Hepatocyte (in vitro differentiated cells): ENCODE measurements around the gene RBBP6. TPM values are rescaled to one million over a fixed set of nuclear protein-coding genes. Genes with fewer than 3 reads are reported as not detected.
"Not testable (repeated sequence)": the region's sequence is repeated elsewhere in the genome, so short reads cannot be mapped to it uniquely, and the experiment has no call there.

Experiments used
- DNase-seq: peaks from one replicate; pipeline ENCODE4 v3.0.0-alpha.2; 2016; ENCODE audit warnings: low spot score
- H2AFZ ChIP-seq: fragments of 200-600 bp; sonication (generic); 2 replicates; pipeline ENCODE4 v1.6.0; 2016; ENCODE audit warnings: antibody characterized with exemption, mild to moderate bottlenecking
- H3K27ac ChIP-seq: fragments of 200-600 bp; sonication (generic); 2 replicates; pipeline ENCODE4 v1.5.1; 2016; ENCODE audit warnings: mild to moderate bottlenecking
- H3K27me3 ChIP-seq: fragments of 200-600 bp; sonication (generic); 2 replicates; pipeline ENCODE4 v1.6.1; 2016
- H3K36me3 ChIP-seq: fragments of 200-600 bp; sonication (generic); replicated peaks from 2 replicates; pipeline ENCODE4 v1.5.1; 2016; ENCODE audit warnings: low read depth; ENCODE audit not compliant: insufficient read depth
- H3K4me1 ChIP-seq: fragments of 200-600 bp; sonication (generic); 2 replicates; pipeline ENCODE4 v1.5.1; 2016; ENCODE audit warnings: mild to moderate bottlenecking, moderate library complexity; ENCODE audit not compliant: insufficient read depth
- H3K4me2 ChIP-seq: fragments of 200-600 bp; sonication (generic); 2 replicates; pipeline ENCODE4 v1.6.0; 2016
- H3K4me3 ChIP-seq: fragments of 200-600 bp; sonication (generic); 2 replicates; pipeline ENCODE4 v1.5.1; 2016; ENCODE audit warnings: mild to moderate bottlenecking
- H3K79me2 ChIP-seq: fragments of 200-600 bp; sonication (generic); 2 replicates; pipeline ENCODE4 v1.6.0; 2017; ENCODE audit warnings: mild to moderate bottlenecking
- H3K9me2 ChIP-seq: fragments of 200-600 bp; sonication (generic); replicated peaks from 2 replicates; pipeline ENCODE4 v1.6.0; 2017; ENCODE audit warnings: mild to moderate bottlenecking; ENCODE audit not compliant: insufficient read depth
- H3K9me3 ChIP-seq: fragments of 200-600 bp; sonication (generic); 2 replicates; pipeline ENCODE4 v1.5.1; 2016; ENCODE audit warnings: low read depth, mild to moderate bottlenecking
- H4K20me1 ChIP-seq: fragments of 200-600 bp; sonication (generic); 2 replicates; pipeline ENCODE4 v1.6.0; 2016; ENCODE audit warnings: mild to moderate bottlenecking; ENCODE audit not compliant: insufficient read depth, poor library complexity, severe bottlenecking
- EZH2 ChIP-seq: fragments of 200-600 bp; sonication (generic); IDR thresholded peaks from 2 replicates; pipeline ENCODE4 v1.6.1; 2016; ENCODE audit warnings: antibody characterized with exemption, mild to moderate bottlenecking, borderline replicate concordance
- EZH2phosphoT487 ChIP-seq: fragments of 200-600 bp; sonication (generic); IDR thresholded peaks from one replicate; pipeline ENCODE4 v1.6.1; 2018; ENCODE audit warnings: antibody characterized with exemption, mild to moderate bottlenecking, low read depth, moderate library complexity; ENCODE audit not compliant: unreplicated experiment, severe bottlenecking
- WGBS: methylation state at CpG from one replicate; pipeline ENCODE4 v1.1.6; 2016; ENCODE audit warnings: low lambda C conversion rate; ENCODE audit errors: missing lambda C conversion rate; 5-methylcytosine and 5-hydroxymethylcytosine counted together
- polyA plus RNA-seq: library from polyadenylated mRNA; unstranded; fragments of >200 nt; fragmentation: Nextera tagmentation; extraction: Ambion mirVana; gene quantifications from 2 replicates; pipeline ENCODE4 v1.2.1, GENCODE V29; 2016
- total RNA-seq: library from RNA; depleted of rRNA; stranded (reverse); fragments of >200 nt; gene quantifications from 2 replicates; pipeline ENCODE4 v1.2.3, GENCODE V29; 2014
- TF ChIP-seq, protein P1 (sequence below): fragments of 200-600 bp; sonication (generic); IDR thresholded peaks from 2 replicates; pipeline ENCODE4 v1.5.1; 2016; ENCODE audit warnings: antibody characterized with exemption, mild to moderate bottlenecking; ENCODE audit not compliant: poor library complexity

The RBBP6 gene
- total and polyA plus RNA-seq, 2 experiments from 2014 or later: 43.7 to 45.6 TPM

DNA sequence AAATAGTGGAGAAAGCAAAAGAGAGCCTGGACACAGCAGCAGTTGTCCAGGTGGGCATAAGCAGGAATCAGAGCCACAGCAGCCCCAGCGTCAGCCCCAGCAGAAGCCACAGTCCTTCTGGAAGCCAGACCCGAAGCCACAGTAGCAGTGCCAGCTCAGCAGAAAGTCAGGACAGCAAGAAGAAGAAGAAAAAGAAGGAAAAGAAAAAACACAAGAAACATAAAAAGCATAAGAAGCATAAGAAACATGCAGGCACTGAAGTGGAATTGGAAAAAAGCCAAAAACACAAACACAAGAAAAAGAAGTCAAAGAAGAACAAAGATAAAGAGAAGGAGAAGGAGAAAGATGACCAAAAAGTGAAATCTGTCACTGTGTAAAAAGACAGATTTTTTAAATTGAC lies 32.7 kb downstream of the RBBP6 start:
- Histone ChIP-seq H3K9me3 (peaks cover 18% of the 10 kb centered on the region), H3K27me3 (no peaks in the 10 kb centered on the region), H3K4me1 (no peaks in the 10 kb centered on the region), H3K27ac (no peak overlapping the region), H4K20me1 (no peaks in the 10 kb centered on the region), H3K4me2 (no peak overlapping the region), H2AFZ (no peak overlapping the region), H3K79me2 (no peaks in the 10 kb centered on the region), H3K36me3 (peaks cover 17% of the 10 kb centered on the region), H3K9me2 (no peaks in the 10 kb centered on the region), H3K4me3 (no peak overlapping the region)
- DNase-seq: no peak
- 97% methylated on average over 2 of the region's 2 CpGs for WGBS
- TF ChIP-seq, protein P1, sequence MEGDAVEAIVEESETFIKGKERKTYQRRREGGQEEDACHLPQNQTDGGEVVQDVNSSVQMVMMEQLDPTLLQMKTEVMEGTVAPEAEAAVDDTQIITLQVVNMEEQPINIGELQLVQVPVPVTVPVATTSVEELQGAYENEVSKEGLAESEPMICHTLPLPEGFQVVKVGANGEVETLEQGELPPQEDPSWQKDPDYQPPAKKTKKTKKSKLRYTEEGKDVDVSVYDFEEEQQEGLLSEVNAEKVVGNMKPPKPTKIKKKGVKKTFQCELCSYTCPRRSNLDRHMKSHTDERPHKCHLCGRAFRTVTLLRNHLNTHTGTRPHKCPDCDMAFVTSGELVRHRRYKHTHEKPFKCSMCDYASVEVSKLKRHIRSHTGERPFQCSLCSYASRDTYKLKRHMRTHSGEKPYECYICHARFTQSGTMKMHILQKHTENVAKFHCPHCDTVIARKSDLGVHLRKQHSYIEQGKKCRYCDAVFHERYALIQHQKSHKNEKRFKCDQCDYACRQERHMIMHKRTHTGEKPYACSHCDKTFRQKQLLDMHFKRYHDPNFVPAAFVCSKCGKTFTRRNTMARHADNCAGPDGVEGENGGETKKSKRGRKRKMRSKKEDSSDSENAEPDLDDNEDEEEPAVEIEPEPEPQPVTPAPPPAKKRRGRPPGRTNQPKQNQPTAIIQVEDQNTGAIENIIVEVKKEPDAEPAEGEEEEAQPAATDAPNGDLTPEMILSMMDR: no peak
- TF ChIP-seq EZH2phosphoT487: no peak
- TF ChIP-seq EZH2: no peak

DNA sequence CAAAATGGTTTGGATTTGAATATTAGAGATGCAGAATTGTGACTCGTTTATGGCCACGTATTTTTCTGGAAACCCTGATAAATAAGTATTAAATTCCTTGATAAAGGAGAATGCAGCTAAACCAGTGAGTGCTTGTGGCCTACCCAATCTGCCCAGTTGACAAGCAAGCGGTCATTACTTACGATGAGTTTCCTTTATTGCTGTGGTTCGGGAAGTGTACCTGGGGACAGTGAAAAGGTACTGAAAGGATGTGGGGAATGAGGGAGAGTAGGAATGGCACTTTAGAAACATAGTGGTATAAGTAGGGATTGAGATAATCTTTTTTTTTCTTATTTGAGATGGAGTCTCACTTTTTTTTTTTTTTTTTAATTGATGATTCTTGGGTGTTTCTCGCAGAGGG lies 33.8 kb downstream of the RBBP6 start:
- 97% methylated on average over 6 of the region's 6 CpGs for WGBS
- H3K27me3 ChIP-seq: no peaks in the 10 kb centered on the region

DNA sequence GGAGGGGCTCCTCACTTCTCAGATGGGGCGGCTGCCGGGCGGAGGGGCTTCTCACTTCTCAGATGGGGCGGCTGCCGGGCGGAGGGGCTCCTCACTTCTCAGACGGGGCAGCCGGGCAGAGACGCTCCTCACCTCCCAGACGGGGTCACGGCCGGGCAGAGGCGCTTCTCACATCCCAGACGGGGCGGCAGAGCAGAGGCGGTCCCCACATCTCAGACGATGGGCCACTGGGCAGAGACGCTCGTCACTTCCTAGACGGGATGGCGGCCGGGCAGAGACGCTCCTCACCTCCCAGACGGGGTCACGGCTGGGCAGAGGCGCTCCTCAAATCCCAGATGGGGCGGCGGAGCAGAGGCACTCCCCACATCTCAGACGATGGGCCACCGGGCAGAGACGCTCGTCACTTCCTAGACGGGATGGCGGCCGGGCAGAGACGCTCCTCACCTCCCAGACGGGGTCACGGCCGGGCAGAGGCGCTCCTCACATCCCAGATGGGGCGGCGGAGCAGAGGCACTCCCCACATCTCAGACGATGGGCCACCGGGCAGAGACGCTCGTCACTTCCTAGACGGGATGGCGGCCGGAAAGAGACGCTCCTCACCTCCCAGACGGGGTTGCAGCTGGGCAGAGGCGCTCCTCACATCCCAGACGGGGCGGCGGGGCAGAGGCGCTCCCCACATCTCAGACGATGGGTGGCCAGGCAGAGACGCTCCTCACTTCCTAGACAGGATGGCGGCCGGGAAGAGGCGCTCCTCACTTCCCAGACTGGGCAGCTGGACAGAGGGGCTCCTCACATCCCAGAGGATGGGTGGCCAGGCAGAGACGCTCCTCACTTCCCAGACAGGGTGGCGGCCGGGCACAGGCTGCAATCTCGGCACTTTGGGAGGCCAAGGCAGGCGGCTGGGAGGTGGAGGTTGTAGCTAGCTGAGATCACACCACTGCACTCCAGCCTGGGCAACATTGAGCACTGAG lies 35.4 kb downstream of the RBBP6 start:
- not testable (repeated sequence) for H3K27ac ChIP-seq, H3K4me2 ChIP-seq, DNase-seq, H3K9me3 ChIP-seq, H3K4me1 ChIP-seq, H3K9me2 ChIP-seq, H4K20me1 ChIP-seq, H2AFZ ChIP-seq, H3K79me2 ChIP-seq, H3K4me3 ChIP-seq, H3K36me3 ChIP-seq, H3K27me3 ChIP-seq
- WGBS: 97% methylated on average over 26 of the region's 66 CpGs

More for the DNA sequence above, 33.8 kb downstream of the RBBP6 start:
- Histone ChIP-seq H2AFZ (no peak overlapping the region), H3K9me2 (no peaks in the 10 kb centered on the region), H3K27ac (no peak overlapping the region), H3K4me2 (no peak overlapping the region), H3K36me3 (peaks cover 17% of the 10 kb centered on the region), H3K4me1 (no peaks in the 10 kb centered on the region), H3K9me3 (peaks cover 18% of the 10 kb centered on the region), H3K4me3 (no peak overlapping the region), H3K79me2 (no peaks in the 10 kb centered on the region), H4K20me1 (no peaks in the 10 kb centered on the region)
- no peak for DNase-seq
- TF ChIP-seq, protein P1: no peak
- no peak for TF ChIP-seq EZH2
- TF ChIP-seq EZH2phosphoT487: no peak

DNA sequence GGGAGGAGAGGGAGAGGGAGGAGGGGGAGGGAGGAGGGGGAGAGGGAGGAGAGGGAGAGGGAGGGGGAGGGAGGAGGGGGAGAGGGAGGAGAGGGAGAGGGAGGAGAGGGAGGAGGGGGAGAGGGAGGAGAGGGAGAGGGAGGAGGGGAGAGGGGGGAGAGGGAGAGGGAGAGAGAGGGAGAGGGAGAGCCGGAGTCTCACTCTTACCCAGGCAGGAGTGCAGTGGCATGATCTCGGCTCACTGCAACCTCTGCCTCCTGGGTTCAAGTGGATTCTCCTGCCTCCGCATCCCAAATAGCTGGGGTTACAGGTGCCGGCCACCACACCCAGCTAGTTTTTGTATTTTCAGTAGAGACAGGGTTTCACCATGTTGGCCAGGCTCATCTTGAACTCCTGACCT lies 36.4 kb downstream of the RBBP6 start:
- H3K4me1 ChIP-seq, H3K9me2 ChIP-seq, H3K4me3 ChIP-seq, H3K27ac ChIP-seq, H2AFZ ChIP-seq, H4K20me1 ChIP-seq, H3K4me2 ChIP-seq, H3K36me3 ChIP-seq, H3K27me3 ChIP-seq, DNase-seq, H3K79me2 ChIP-seq, H3K9me3 ChIP-seq: not testable (repeated sequence)
- 81% methylated on average over 2 of the region's 4 CpGs for WGBS
